ENCODE measurements around the gene ZNF22.

The ZNF22 gene

GRCh38 chr10:45015590-45015989 is 14.9 kb downstream of the ZNF22 start:
- no peak for DNase-seq (ENCODE audit: low read depth)

- DNase-seq (ENCODE audit: low read depth) = no peak
Observed at GRCh38 chr10:45023426-45023825, 22.7 kb downstream of the ZNF22 start.

- no peak for DNase-seq (ENCODE audit: low read depth)
Observed at GRCh38 chr10:45034301-45034700, 33.6 kb downstream of the ZNF22 start.

GRCh38 chr10:45035673-45036072 is 35.0 kb downstream of the ZNF22 start:
- DNase-seq (ENCODE audit: low read depth) = no peak

GRCh38 chr10:45040921-45041542 is 40.3 kb downstream of the ZNF22 start:
- no peak for DNase-seq (ENCODE audit: low read depth)

- no peak for DNase-seq (ENCODE audit: low read depth)
Observed at GRCh38 chr10:45044290-45044689, 43.6 kb downstream of the ZNF22 start.

GRCh38 chr10:45050551-45051235 is 50.0 kb downstream of the ZNF22 start:
- no peak for DNase-seq (ENCODE audit: low read depth)

- no peak for DNase-seq (ENCODE audit: low read depth)
Observed at GRCh38 chr10:45052700-45053099, 52.0 kb downstream of the ZNF22 start.

- DNase-seq (ENCODE audit: low read depth) = no peak
Observed at GRCh38 chr10:45053569-45054100, 52.9 kb downstream of the ZNF22 start.
